ENCODE measurements around the gene CPED1. TPM values are rescaled to one million over a fixed set of nuclear protein-coding genes. Genes with fewer than 3 reads are reported as not detected.
"Not testable (repeated sequence)": the region's sequence is repeated elsewhere in the genome, so short reads cannot be mapped to it uniquely, and the experiment has no call there.

The CPED1 gene
- total RNA-seq, 1 experiment from 2014 or later, result 3.7 TPM

- H3K4me3 ChIP-seq, result no peak overlapping the region
- DNase-seq, result no peak
- 0 out of 2 replicates have a peak, but pooled peaks cover 3% of the 10 kb centered on the region for H3K36me3 ChIP-seq
- H3K27me3 ChIP-seq, result no peaks in the 10 kb centered on the region
- H3K9me3 ChIP-seq, result no peaks in the 10 kb centered on the region
Measured at GRCh38 chr7:121102619-121103018, 114.1 kb downstream of the CPED1 start.

GRCh38 chr7:121103086-121103485 is 114.6 kb downstream of the CPED1 start:
- DNase-seq, result no peak
- Histone ChIP-seq H3K4me3 (no peak overlapping the region), H3K9me3 (no peaks in the 10 kb centered on the region), H3K27me3 (no peaks in the 10 kb centered on the region), H3K36me3 (0 out of 2 replicates have a peak, but pooled peaks cover 3% of the 10 kb centered on the region)

GRCh38 chr7:121103579-121103978 is 115.1 kb downstream of the CPED1 start:
- Histone ChIP-seq H3K9me3 (no peaks in the 10 kb centered on the region), H3K27me3 (no peaks in the 10 kb centered on the region), H3K36me3 (0 out of 2 replicates have a peak, but pooled peaks cover 3% of the 10 kb centered on the region), H3K4me3 (no peak overlapping the region)
- DNase-seq, result no peak

DNA sequence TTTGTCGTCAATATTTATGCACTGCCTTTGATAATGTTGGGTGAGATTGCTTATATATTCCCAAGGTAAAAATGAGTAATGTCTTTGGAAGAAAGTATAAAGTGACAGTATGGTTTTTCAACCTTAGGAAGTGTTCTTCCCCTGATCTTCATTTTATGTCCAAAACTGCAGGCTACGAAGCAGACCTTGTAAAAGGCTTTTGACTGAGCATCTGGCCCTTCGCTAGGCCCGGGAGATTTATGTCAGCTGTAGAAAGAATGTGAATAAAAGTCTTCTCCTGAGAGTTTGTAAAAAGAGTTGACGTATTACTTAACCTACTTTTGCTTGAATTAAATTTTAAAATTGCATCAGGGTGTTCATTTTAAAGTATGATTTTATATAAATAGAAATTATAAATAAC is 116.8 kb downstream of the CPED1 start:
- Histone ChIP-seq H3K4me3 (no peak overlapping the region), H3K36me3 (0 out of 2 replicates have a peak, but pooled peaks cover under 1% of the 10 kb centered on the region), H3K27me3 (no peaks in the 10 kb centered on the region), H3K9me3 (no peaks in the 10 kb centered on the region)
- DNase-seq, result no peak

- Histone ChIP-seq H3K4me3 (no peak overlapping the region), H3K36me3 (no peaks in the 10 kb centered on the region), H3K27me3 (no peaks in the 10 kb centered on the region), H3K9me3 (no peaks in the 10 kb centered on the region)
- no peak for DNase-seq
Measured at GRCh38 chr7:121107923-121108498, 119.5 kb downstream of the CPED1 start.

DNA sequence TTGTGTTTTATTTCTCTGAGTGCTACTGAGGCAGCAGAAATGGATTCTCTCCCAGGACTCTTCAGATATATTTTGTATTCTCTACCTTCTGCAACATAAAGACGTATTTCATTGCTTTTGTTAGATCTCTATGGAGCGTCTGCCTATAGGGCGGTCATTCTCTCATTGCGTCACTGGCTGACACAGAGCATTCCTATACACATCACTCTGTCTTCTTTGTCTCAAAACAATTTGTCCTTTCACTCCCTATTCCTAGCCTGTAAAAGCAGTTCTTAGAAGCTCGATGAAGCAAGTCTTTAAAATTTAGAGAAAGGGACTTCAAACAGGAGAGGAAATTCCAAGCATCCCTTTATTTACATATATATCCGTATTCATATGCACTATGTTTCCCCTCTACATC is 120.6 kb downstream of the CPED1 start:
- DNase-seq, result no peak
- Histone ChIP-seq H3K4me3 (no peak overlapping the region), H3K27me3 (no peaks in the 10 kb centered on the region), H3K36me3 (no peaks in the 10 kb centered on the region), H3K9me3 (no peaks in the 10 kb centered on the region)

- H3K27me3 ChIP-seq, result no peaks in the 10 kb centered on the region
- H3K4me3 ChIP-seq, result no peak overlapping the region
- no peaks in the 10 kb centered on the region for H3K9me3 ChIP-seq
- DNase-seq, result no peak
- H3K36me3 ChIP-seq, result no peaks in the 10 kb centered on the region
Measured at GRCh38 chr7:121113288-121113687, 124.8 kb downstream of the CPED1 start.

- DNase-seq, result no peak
- Histone ChIP-seq H3K36me3 (no peaks in the 10 kb centered on the region), H3K4me3 (no peak overlapping the region), H3K9me3 (no peaks in the 10 kb centered on the region), H3K27me3 (no peaks in the 10 kb centered on the region)
Measured at GRCh38 chr7:121116396-121116795, 127.9 kb downstream of the CPED1 start.

- no peaks in the 10 kb centered on the region for H3K36me3 ChIP-seq
- no peaks in the 10 kb centered on the region for H3K27me3 ChIP-seq
- H3K9me3 ChIP-seq, result no peaks in the 10 kb centered on the region
- no peak overlapping the region for H3K4me3 ChIP-seq
- no peak for DNase-seq
Measured at GRCh38 chr7:121119047-121119446, 130.5 kb downstream of the CPED1 start.

- Histone ChIP-seq H3K9me3 (no peaks in the 10 kb centered on the region), H3K36me3 (no peaks in the 10 kb centered on the region)
- DNase-seq, result no peak
Measured at GRCh38 chr7:121123032-121123431, 134.5 kb downstream of the CPED1 start.

DNA sequence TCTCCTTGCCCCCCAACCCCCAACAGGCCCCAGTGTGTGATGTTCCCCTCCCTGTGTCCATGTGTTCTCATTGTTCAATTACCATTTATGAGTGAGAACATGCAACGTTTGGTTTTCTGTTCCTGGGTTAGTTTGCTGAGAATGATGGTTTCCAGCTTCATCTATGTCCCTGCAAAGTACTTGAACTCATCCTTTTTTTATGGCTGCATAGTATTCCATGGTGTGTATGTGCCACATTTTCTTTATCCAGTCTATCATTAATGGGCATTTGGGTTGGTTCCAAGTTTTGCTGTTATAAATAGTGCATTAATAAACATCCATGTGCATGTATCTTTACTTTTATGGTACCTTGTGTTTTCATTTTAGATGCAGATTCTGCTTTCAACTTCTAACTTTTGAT is 136.9 kb downstream of the CPED1 start:
- H3K36me3 ChIP-seq, H3K27me3 ChIP-seq, H3K9me3 ChIP-seq, DNase-seq, H3K4me3 ChIP-seq: not testable (repeated sequence)

More at GRCh38 chr7:121123032-121123431, 134.5 kb downstream of the CPED1 start:
- Histone ChIP-seq H3K4me3 (no peak overlapping the region), H3K27me3 (no peaks in the 10 kb centered on the region)

GRCh38 chr7:121126201-121126600 is 137.7 kb downstream of the CPED1 start:
- H3K27me3 ChIP-seq, result no peaks in the 10 kb centered on the region
- H3K36me3 ChIP-seq, result no peaks in the 10 kb centered on the region
- no peaks in the 10 kb centered on the region for H3K9me3 ChIP-seq
- no peak overlapping the region for H3K4me3 ChIP-seq
- no peak for DNase-seq

GRCh38 chr7:121126801-121127534 is 138.5 kb downstream of the CPED1 start:
- H3K27me3 ChIP-seq, result no peaks in the 10 kb centered on the region
- H3K36me3 ChIP-seq, result no peaks in the 10 kb centered on the region
- DNase-seq, result no peak
- H3K9me3 ChIP-seq, result no peaks in the 10 kb centered on the region
- H3K4me3 ChIP-seq, result no peak overlapping the region

DNA sequence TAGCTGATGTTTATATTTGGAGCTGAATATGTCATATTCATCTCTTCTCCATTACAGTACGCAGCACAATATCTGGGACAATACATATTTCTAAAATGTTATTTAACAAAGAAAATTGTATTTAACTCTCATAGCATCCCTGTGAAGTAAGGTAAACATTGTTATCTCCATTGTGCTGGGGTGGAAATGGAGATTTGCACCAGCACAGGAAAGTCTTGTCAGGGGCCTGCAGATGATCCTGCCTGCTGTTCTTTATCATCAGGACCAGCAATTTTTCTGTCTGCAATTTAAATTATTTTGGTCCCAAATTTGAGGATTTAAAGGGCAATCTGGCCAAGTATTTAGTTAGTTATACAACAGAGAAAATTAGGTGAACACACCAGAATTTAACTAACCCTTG is 144.4 kb downstream of the CPED1 start:
- Histone ChIP-seq H3K9me3 (no peaks in the 10 kb centered on the region), H3K4me3 (no peak overlapping the region), H3K36me3 (no peaks in the 10 kb centered on the region), H3K27me3 (no peaks in the 10 kb centered on the region)
- no peak for DNase-seq

- H3K9me3 ChIP-seq, result no peaks in the 10 kb centered on the region
- DNase-seq, result no peak
- no peaks in the 10 kb centered on the region for H3K27me3 ChIP-seq
- H3K4me3 ChIP-seq, result no peak overlapping the region
- no peaks in the 10 kb centered on the region for H3K36me3 ChIP-seq
Measured at GRCh38 chr7:121133444-121133843, 144.9 kb downstream of the CPED1 start.

DNA sequence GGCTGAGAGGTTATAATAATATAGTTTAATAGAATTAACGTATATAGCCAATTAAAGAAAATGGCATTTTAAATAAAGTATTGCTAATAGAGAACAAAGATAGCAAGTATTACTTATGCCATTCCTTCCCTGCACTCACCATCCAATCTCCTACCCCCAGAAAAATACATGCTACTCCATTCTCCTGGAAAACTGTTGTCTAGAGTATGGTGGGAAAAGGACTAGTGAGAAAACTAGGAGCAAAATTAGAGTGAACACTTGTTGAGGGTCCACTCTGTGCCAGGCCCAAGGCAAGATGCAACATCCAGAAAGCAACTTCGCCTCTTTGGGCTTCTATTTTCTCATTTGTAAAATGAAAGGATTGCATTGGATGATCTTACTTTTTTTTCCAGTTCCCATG is 149.1 kb downstream of the CPED1 start:
- no peak for DNase-seq
- Histone ChIP-seq H3K9me3 (no peaks in the 10 kb centered on the region), H3K36me3 (no peaks in the 10 kb centered on the region; the same call in 1 of the 2 replicates), H3K4me3 (no peak overlapping the region), H3K27me3 (no peaks in the 10 kb centered on the region)

DNA sequence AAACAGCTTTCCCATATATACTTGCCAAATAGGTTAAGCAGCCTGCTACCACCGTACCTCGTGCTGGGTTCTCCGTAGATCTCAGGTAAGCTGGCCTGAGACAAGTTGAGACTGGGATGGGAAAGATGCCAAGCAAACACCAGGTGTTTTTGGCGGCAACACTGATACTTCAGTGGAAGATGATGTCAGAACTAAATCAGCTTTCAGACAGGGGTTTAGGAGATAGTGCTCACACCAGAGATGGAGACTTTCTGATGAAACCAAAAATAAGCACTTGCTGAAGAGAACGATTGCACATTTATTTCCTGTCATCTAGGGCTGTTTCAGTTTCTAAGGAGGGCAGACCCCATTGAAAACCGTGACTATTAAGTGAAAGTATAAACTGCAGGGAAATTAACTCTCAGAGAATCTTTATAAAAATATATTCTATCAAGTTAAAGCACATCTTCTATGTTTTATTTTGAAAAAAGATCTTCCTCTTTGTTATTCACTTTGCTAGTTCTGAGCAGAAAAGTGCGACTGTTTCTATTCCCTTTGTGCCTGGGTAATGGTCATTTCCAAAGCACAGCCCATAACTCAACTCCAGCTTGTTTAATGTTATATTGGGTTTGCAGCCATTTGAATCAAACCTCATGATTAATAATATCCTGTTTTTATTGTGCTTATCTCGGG is 149.9 kb downstream of the CPED1 start:
- no peak overlapping the region for H3K4me3 ChIP-seq
- no peak for DNase-seq
- no peaks in the 10 kb centered on the region for H3K9me3 ChIP-seq
- no peaks in the 10 kb centered on the region; the same call in 1 of the 2 replicates for H3K36me3 ChIP-seq
- H3K27me3 ChIP-seq, result no peaks in the 10 kb centered on the region
